Choroid plexus epithelial cell (primary cell): ENCODE measurements around the gene CYP17A1.
"Not testable (repeated sequence)": the region's sequence is repeated elsewhere in the genome, so short reads cannot be mapped to it uniquely, and the experiment has no call there.

Source experiments
- DNase-seq: peaks from one replicate; pipeline ENCODE4 v3.0.0-alpha.2; 2010; ENCODE audit warnings: low read depth
- H3K4me3 ChIP-seq: 2 replicates; pipeline ENCODE4 v1.5.1; 2011; ENCODE audit warnings: low read depth, mild to moderate bottlenecking, control low read depth, low read length, moderate library complexity
- CTCF ChIP-seq: conservative IDR thresholded peaks from 2 replicates; pipeline ENCODE4 v1.5.1; 2011; ENCODE audit warnings: low read depth, mild to moderate bottlenecking, control low read depth, inconsistent platforms, low read length, moderate library complexity

The CYP17A1 gene

GRCh38 chr10:102850025-102850518 is 12.9 kb upstream of the CYP17A1 start:
- H3K4me3 ChIP-seq: no peak overlapping the region
- no peak for DNase-seq
- TF ChIP-seq CTCF: no peak

GRCh38 chr10:102845352-102845902 is 8.2 kb upstream of the CYP17A1 start:
- TF ChIP-seq CTCF: no peak
- no peak for DNase-seq
- no peak overlapping the region for H3K4me3 ChIP-seq

GRCh38 chr10:102844190-102844776 is 7.1 kb upstream of the CYP17A1 start:
- not testable (repeated sequence) for H3K4me3 ChIP-seq, DNase-seq

GRCh38 chr10:102843139-102843538 is 5.9 kb upstream of the CYP17A1 start:
- not testable (repeated sequence) for DNase-seq, H3K4me3 ChIP-seq

- DNase-seq: no peak
- TF ChIP-seq CTCF: no peak
- H3K4me3 ChIP-seq: no peak overlapping the region
Observed at GRCh38 chr10:102841827-102842345, 4.7 kb upstream of the CYP17A1 start.

- H3K4me3 ChIP-seq, DNase-seq: not testable (repeated sequence)
Observed at GRCh38 chr10:102838276-102838927, 1.2 kb upstream of the CYP17A1 start.

- H3K4me3 ChIP-seq: no peak overlapping the region
- DNase-seq: peak; percentile 83
Observed at GRCh38 chr10:102835007-102835482, 2.2 kb downstream of the CYP17A1 start.

GRCh38 chr10:102834143-102834542 is 3.1 kb downstream of the CYP17A1 start:
- no peak overlapping the region for H3K4me3 ChIP-seq
- TF ChIP-seq CTCF: no peak
- DNase-seq: no peak

More at GRCh38 chr10:102835007-102835482, 2.2 kb downstream of the CYP17A1 start:
- peak; percentile 92 for TF ChIP-seq CTCF
